ES-I3 (cell line): ENCODE results near the gene FAM170B.

Source experiments
- H3K36me3 ChIP-seq: 2 replicates; pipeline ENCODE4 v1.6.1; 2013; ENCODE audit warnings: mild to moderate bottlenecking, low read length, control low read depth, moderate library complexity; ENCODE audit not compliant: insufficient read depth
- H3K4me1 ChIP-seq: 2 replicates; pipeline ENCODE4 v1.6.1; 2013; ENCODE audit warnings: mild to moderate bottlenecking, control low read depth, low read length; ENCODE audit not compliant: insufficient read depth
- H3K9ac ChIP-seq: 2 replicates; pipeline ENCODE4 v1.6.1; 2013; ENCODE audit warnings: low read depth, mild to moderate bottlenecking, low read length, moderate library complexity
- H3K9me3 ChIP-seq: 2 replicates; pipeline ENCODE4 v1.6.1; 2013; ENCODE audit warnings: mild to moderate bottlenecking, low read length, moderate library complexity; ENCODE audit not compliant: control insufficient read depth, insufficient read depth

FAM170B gene

DNA sequence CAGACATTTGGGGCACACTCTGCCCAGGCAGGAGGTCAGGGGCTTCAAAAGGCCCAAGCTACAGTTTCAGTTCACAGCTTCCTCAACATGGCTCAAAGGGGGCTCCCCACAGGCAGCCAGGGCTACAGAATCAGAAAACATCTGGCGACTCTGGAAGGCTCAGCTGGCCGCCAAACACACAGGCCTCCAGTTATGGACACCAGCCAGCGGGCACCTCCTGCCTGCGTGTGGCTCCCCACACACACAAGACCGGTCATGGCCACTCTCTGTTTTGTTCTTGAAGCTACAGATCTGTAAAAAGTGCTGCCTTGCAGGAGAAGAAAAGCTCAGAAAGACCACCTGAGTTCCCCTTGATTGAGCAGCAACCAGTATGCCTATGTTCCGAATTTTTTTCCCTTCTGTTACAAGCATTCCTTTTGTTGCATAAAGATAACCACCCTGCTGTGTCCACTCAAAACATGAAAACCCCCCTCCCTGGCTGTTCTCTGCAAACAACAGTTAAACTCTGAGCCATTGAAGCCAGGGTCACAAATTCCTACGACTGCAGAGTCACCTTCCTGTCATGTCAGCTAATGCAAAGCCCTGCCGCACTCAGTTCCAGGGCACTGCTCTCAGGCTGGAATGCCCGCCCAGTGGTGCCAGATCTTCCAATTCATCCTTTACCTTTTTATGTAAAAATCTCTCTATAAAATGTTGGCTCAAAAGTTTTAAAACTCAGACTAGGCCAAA is 52.1 kb downstream of the FAM170B start:
- peaks cover 9% of the 10 kb centered on the region for H3K4me1 ChIP-seq
- H3K9ac ChIP-seq = no peak overlapping the region
- H3K36me3 ChIP-seq = no peaks in the 10 kb centered on the region
- no peaks in the 10 kb centered on the region; the same call in 1 of the 2 replicates for H3K9me3 ChIP-seq
